CD14-positive monocyte (primary cell): Measurements from ENCODE around the gene MYL11. TPM values are rescaled to one million over a fixed set of nuclear protein-coding genes. Genes with fewer than 3 reads are reported as not detected.
A peak's percentile ranks its signal among the peaks of the same experiment; 100 is the strongest.
"Not testable (repeated sequence)": the region's sequence is repeated elsewhere in the genome, so short reads cannot be mapped to it uniquely, and the experiment has no call there.

Experiments
- DNase-seq, 3 donors: peaks; one replicate each; pipeline ENCODE4 v3.0.0-alpha.2; 2011 to 2022
- H2AFZ ChIP-seq: 2 replicates; pipeline ENCODE4 v1.6.0; 2012; ENCODE audit warnings: mild to moderate bottlenecking, low read depth, low read length, inconsistent platforms; ENCODE audit not compliant: insufficient read depth, poor library complexity, severe bottlenecking
- H3K27ac ChIP-seq, 2 donors: 1 replicate in 1 of 2; 2 replicates in 1 of 2; pipeline ENCODE4 v1.5.1; 2012 to 2013; ENCODE audit warnings: low read length in 2 of 2, control low read depth in 1 of 2, inconsistent platforms in 1 of 2, low read depth in 1 of 2, mild to moderate bottlenecking in 1 of 2
- H3K27me3 ChIP-seq, 2 donors: one replicate each; pipeline versions ENCODE4 v1.6.0 to v1.6.1; 2011 to 2013; ENCODE audit warnings: low read length in 2 of 2; ENCODE audit not compliant: control insufficient read depth in 2 of 2, insufficient read depth in 2 of 2
- H3K36me3 ChIP-seq, 2 donors: replicated peaks in 1 of 2; 1 replicate in 1 of 2; 2 replicates in 1 of 2; pipeline versions ENCODE4 v1.5.1 to v1.6.1; 2012 to 2013; ENCODE audit warnings: low read length in 2 of 2, control low read depth in 1 of 2, inconsistent platforms in 1 of 2, mild to moderate bottlenecking in 1 of 2; ENCODE audit not compliant: insufficient read depth in 2 of 2, control insufficient read depth in 1 of 2
- H3K4me1 ChIP-seq, 2 donors: 1 replicate in 1 of 2; 2 replicates in 1 of 2; pipeline versions ENCODE4 v1.5.1 to v1.6.1; 2012 to 2013; ENCODE audit warnings: low read length in 2 of 2, control low read depth in 1 of 2, inconsistent platforms in 1 of 2, mild to moderate bottlenecking in 1 of 2, moderate library complexity in 1 of 2; ENCODE audit not compliant: insufficient read depth in 2 of 2, control insufficient read depth in 1 of 2
- H3K4me2 ChIP-seq: replicated peaks from 2 replicates; pipeline ENCODE3; 2012; ENCODE audit warnings: low read length, moderate library complexity, mild to moderate bottlenecking; ENCODE audit not compliant: poor library complexity, severe bottlenecking; ENCODE audit errors: extremely low read depth
- H3K4me3 ChIP-seq, 3 experiments: fragments of 200-600 bp in 1 of 3; sonication (generic) in 1 of 3; replicated peaks in 1 of 3; 1 replicate in 2 of 3; 2 replicates in 1 of 3; pipeline ENCODE4 v1.5.1; 2011 to 2013; ENCODE audit warnings: low read length in 3 of 3, mild to moderate bottlenecking in 3 of 3, control low read depth in 2 of 3, low read depth in 2 of 3, inconsistent platforms in 1 of 3, moderate library complexity in 1 of 3
- H3K79me2 ChIP-seq: 2 replicates; pipeline ENCODE4 v1.6.0; 2012; ENCODE audit warnings: mild to moderate bottlenecking, control low read depth, inconsistent platforms, low read length, moderate library complexity; ENCODE audit not compliant: insufficient read depth
- H3K9ac ChIP-seq: 2 replicates; pipeline ENCODE4 v1.6.0; 2017; ENCODE audit warnings: low read length, mild to moderate bottlenecking; ENCODE audit not compliant: insufficient read depth, poor library complexity, severe bottlenecking
- H3K9me3 ChIP-seq, 2 donors: replicated peaks in 1 of 2; 1 replicate in 1 of 2; 2 replicates in 1 of 2; pipeline versions ENCODE4 v1.5.1 to v1.6.1; 2012 to 2013; ENCODE audit warnings: low read length in 2 of 2, control low read depth in 1 of 2; ENCODE audit not compliant: control insufficient read depth in 1 of 2, insufficient read depth in 1 of 2
- H4K20me1 ChIP-seq: 2 replicates; pipeline ENCODE4 v1.6.0; 2012; ENCODE audit warnings: mild to moderate bottlenecking, low read length, control low read depth, moderate library complexity; ENCODE audit not compliant: insufficient read depth
- H3K27ac Mint-ChIP-seq, 7 donors: one replicate each; pipeline ENCODE4 v1.8.0; 2020; ENCODE audit warnings: mild to moderate bottlenecking in 7 of 7, mixed read lengths in 7 of 7, moderate library complexity in 6 of 7, inconsistent platforms in 2 of 7
- H3K27me3 Mint-ChIP-seq, 3 donors: one replicate each; pipeline ENCODE4 v1.8.0; 2021 to 2022; ENCODE audit warnings: low read depth in 3 of 3, mild to moderate bottlenecking in 3 of 3, mixed read lengths in 3 of 3, moderate library complexity in 3 of 3, inconsistent platforms in 1 of 3
- H3K36me3 Mint-ChIP-seq, 2 donors: one replicate each; pipeline ENCODE4 v1.8.0; 2020; ENCODE audit warnings: mixed read lengths in 2 of 2, inconsistent platforms in 1 of 2, mild to moderate bottlenecking in 1 of 2
- H3K4me1 Mint-ChIP-seq: one replicate; pipeline ENCODE4 v1.8.0; 2020; ENCODE audit warnings: mild to moderate bottlenecking, mixed read lengths
- H3K4me3 Mint-ChIP-seq, 2 donors: one replicate each; pipeline ENCODE4 v1.8.0; 2020; ENCODE audit warnings: mild to moderate bottlenecking in 2 of 2, mixed read lengths in 2 of 2, moderate library complexity in 1 of 2
- H3K9me3 Mint-ChIP-seq, 7 donors: one replicate each; pipeline ENCODE4 v1.8.0; 2020 to 2022; ENCODE audit warnings: mixed read lengths in 7 of 7, mild to moderate bottlenecking in 6 of 7, moderate library complexity in 6 of 7, inconsistent platforms in 2 of 7
- WGBS: methylation state at CpG from one replicate; pipeline ENCODE4 v1.1.5; 2013; ENCODE audit warnings: missing lambda C conversion rate; ENCODE audit not compliant: insufficient coverage; 5-methylcytosine and 5-hydroxymethylcytosine counted together
- intact Hi-C, 2 donors: fragments of 100-400 bp; cut with micrococcal nuclease; formaldehyde crosslinking; loops; one replicate each; pipeline versions ENCODE4 v1.15.0 to v1.15.1; 2023
- polyA minus RNA-seq: library from RNA; depleted of rRNA, polyadenylated mRNA; stranded (reverse); fragments of >200 nt; gene quantifications from 2 replicates; pipeline ENCODE4 v1.2.3, GENCODE V29; 2012
- polyA plus RNA-seq, 3 donors: library from polyadenylated mRNA; depleted of rRNA in 1 of 3; unstranded in 2 of 3; stranded (reverse) in 1 of 3; fragments of 300-500 nt in 2 of 3; fragments of >200 nt in 1 of 3; fragmentation: Illumina TruSeq in 2 of 3; gene quantifications; 1 replicate in 2 of 3; 2 replicates in 1 of 3; pipeline ENCODE4 v1.2.3, GENCODE V29; 2012 to 2021
- total RNA-seq, 12 experiments: library from RNA in 1 of 12; stranded (reverse) in 1 of 12; fragments of 120-200 nt in 1 of 12; gene quantifications; one replicate each; pipeline ENCODE4 v1.2.4 and lab custom pipeline; 2013 to 2026; ENCODE audit warnings: mixed read lengths in 6 of 12, inconsistent platforms in 1 of 12
- TF ChIP-seq, protein P1 (sequence below): fragments of 200-600 bp; IDR thresholded peaks from one replicate; pipeline ENCODE4 v1.8.0; 2022; ENCODE audit warnings: antibody characterized with exemption, mild to moderate bottlenecking

The MYL11 gene, protein sequence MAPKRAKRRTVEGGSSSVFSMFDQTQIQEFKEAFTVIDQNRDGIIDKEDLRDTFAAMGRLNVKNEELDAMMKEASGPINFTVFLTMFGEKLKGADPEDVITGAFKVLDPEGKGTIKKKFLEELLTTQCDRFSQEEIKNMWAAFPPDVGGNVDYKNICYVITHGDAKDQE
- total RNA-seq (2013): 4.1 TPM
- 1 to 10 TPM in 2 of 3 donors, not detected in 1; 1.6 to 1.9 TPM for polyA plus RNA-seq
- 4.2 TPM in 1 of 2 replicates, not detected in the other for polyA minus RNA-seq
- 0.25 to 1.8 (median 0.47) reads per million in 11 experiments for total RNA-seq (lab: John Stamatoyannopoulos, UW)

GRCh38 chr16:30374538-30374937, at the start of gene MYL11:
TSS of gene MYL11 (plus strand) at chr16:30374802. CDS start at chr16:30374858, 56 bp downstream.
- Histone ChIP-seq H3K36me3 (no peaks in the 10 kb centered on the region), H3K9ac (no peak within 1 kb of the TSS), H3K4me1 (peaks cover 31 to 38% of the 10 kb centered on the region in 2 donors), H3K79me2 (peaks cover 12% of the 10 kb centered on the region), H3K27ac (no peak within 1 kb of the TSS), H3K4me2 (no peak within 1 kb of the TSS), H4K20me1 (no peaks in the 10 kb centered on the region), H3K27me3 (no peaks in the 10 kb centered on the region), H3K4me3 (no peak within 1 kb of the TSS), H2AFZ (no peak within 1 kb of the TSS), H3K9me3 (no peaks in the 10 kb centered on the region)
- Mint-ChIP-seq H3K27me3 (peaks cover 0 to 6% (median 0%) of the 10 kb centered on the region in 3 donors), H3K9me3 (no peaks in the 10 kb centered on the region), H3K4me3 (no peak within 1 kb of the TSS), H3K36me3 (no peaks in the 10 kb centered on the region), H3K4me1 (peaks cover 30% of the 10 kb centered on the region), H3K27ac (peak within 1 kb of the TSS in 2 of 7 donors; percentile 37 to 50)
- intact Hi-C loops: loop anchor here (10.0 kb wide), 2 partner anchors 280 to 340 kb away; partner anchors contain the start of genes FBRS (in 1 of the 2) and PRR14 (in 1 of the 2)
- DNase-seq: no peak
- TF ChIP-seq, protein P1, sequence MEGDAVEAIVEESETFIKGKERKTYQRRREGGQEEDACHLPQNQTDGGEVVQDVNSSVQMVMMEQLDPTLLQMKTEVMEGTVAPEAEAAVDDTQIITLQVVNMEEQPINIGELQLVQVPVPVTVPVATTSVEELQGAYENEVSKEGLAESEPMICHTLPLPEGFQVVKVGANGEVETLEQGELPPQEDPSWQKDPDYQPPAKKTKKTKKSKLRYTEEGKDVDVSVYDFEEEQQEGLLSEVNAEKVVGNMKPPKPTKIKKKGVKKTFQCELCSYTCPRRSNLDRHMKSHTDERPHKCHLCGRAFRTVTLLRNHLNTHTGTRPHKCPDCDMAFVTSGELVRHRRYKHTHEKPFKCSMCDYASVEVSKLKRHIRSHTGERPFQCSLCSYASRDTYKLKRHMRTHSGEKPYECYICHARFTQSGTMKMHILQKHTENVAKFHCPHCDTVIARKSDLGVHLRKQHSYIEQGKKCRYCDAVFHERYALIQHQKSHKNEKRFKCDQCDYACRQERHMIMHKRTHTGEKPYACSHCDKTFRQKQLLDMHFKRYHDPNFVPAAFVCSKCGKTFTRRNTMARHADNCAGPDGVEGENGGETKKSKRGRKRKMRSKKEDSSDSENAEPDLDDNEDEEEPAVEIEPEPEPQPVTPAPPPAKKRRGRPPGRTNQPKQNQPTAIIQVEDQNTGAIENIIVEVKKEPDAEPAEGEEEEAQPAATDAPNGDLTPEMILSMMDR: no peak
- 100% methylated on average over 2 of the region's 6 CpGs for WGBS

DNA sequence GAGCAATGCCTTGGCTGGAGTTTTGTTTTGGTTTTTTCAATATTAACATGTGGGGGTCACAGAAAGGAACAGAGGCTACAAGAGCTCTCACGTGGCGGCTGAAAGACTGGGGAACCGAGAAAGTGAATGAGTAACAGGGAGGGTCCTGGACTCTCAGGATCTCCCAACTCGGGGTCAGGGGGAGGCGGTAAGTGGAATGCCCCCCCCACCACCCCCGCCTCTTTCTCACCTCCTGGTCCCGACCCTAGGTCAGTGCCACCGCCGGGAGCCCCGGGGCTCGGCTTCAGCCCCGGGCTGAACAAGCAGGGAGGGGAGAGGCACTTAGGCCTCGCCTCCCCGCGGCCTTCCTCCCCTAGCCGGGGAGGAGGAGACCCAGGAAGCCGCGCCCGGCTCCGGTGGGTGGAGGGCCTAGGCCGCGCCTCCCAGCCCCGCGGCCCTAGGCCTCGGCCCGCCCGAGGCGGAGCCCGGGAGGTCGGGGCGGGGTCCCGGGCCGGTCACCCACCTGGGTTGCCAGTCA, 40.1 kb upstream of the MYL11 start:
- not testable (repeated sequence) for H3K36me3 Mint-ChIP-seq, H3K36me3 ChIP-seq, H3K27me3 Mint-ChIP-seq, H2AFZ ChIP-seq, H3K9me3 Mint-ChIP-seq, H3K27me3 ChIP-seq, H3K9me3 ChIP-seq
- Histone ChIP-seq H3K4me1 (peaks cover 11% of the 10 kb centered on the region in 2 donors), H3K27ac (peak overlapping the region; percentile 40 to 67), H3K4me3 (peak overlapping the region; percentile 55 to 80 (median 77)), H4K20me1 (peaks cover 38% of the 10 kb centered on the region), H3K4me2 (peak overlapping the region; percentile 73), H3K79me2 (peaks cover 35% of the 10 kb centered on the region), H3K9ac (peak overlapping the region; percentile 73)
- H3K27ac Mint-ChIP-seq: peak overlapping the region; percentile 10 to 94 (median 85)
- WGBS: no CpG with 5 or more reads among the region's 33 CpGs
- intact Hi-C loops: loop anchor here in 1 of 2 donors (2.0 kb wide), 1 partner anchor 44 kb away; no protein-coding TSS in a partner anchor
- H3K4me1 Mint-ChIP-seq: peaks cover 28% of the 10 kb centered on the region
- DNase-seq: peak; percentile 49 to 65 (median 54)
- H3K4me3 Mint-ChIP-seq: peak overlapping the region; percentile 85 to 99

DNA sequence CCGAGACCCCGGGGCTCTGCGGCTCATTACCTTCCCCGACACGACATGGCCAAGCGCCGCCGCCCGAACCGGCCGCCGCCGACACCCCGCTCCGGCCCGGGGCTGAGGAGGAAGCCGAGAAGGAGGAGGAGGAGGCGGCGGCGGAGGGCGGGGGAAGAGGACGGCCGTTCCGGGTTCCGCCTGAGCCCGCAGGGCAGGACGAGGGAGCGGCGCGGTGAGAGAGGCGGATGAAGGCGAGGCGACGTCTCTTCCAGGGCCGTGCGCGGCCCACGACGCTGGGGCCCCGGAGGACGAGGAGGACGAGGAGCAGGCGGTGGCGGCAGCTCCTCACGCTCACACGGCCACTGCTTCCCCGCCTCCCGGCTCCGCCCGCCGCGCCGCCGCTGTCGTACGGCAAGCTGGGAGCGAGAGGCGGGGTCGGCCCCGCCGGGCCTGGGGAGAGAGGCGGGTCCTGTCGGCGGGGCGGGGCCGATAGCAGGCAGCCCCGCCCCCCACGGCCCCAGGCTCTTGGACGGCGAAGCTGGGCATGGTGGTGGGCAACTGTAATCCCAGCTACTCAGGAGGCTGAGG, 39.5 kb upstream of the MYL11 start:
- peaks cover 29% of the 10 kb centered on the region for H3K79me2 ChIP-seq
- under 1% methylated on average over 68 of the region's 70 CpGs for WGBS
- H3K27me3 ChIP-seq, H3K36me3 Mint-ChIP-seq, H3K27me3 Mint-ChIP-seq, H3K9me3 ChIP-seq, H3K9me3 Mint-ChIP-seq, H3K36me3 ChIP-seq: not testable (repeated sequence)
- H3K4me1 ChIP-seq: peaks cover 11% of the 10 kb centered on the region in 2 donors
- Mint-ChIP-seq H3K4me3 (peak overlapping the region; percentile 85 to 93), H3K4me1 (peaks cover 26% of the 10 kb centered on the region), H3K27ac (peak overlapping the region; percentile 86 to 92 (median 91))
- peak overlapping the region; percentile 67 to 68 for H3K27ac ChIP-seq
- intact Hi-C loops: loop anchor here (2.0 to 5.0 kb wide), 2 partner anchors 44 to 72 kb away; partner anchors contain the start of gene ZNF771 (in 1 of the 2)
- H3K9ac ChIP-seq: peak overlapping the region; percentile 73
- H4K20me1 ChIP-seq: peaks cover 33% of the 10 kb centered on the region
- peak overlapping the region; percentile 55 to 80 (median 77) for H3K4me3 ChIP-seq
- DNase-seq: peak; percentile 58 to 62 (median 59)
- peak overlapping the region; percentile 70 for H2AFZ ChIP-seq
- H3K4me2 ChIP-seq: peak overlapping the region; percentile 73
